Lung (tissue), 12 donors: ENCODE data around the gene KRTAP22-1. TPM values are rescaled to one million over a fixed set of nuclear protein-coding genes. Genes with fewer than 3 reads are reported as not detected.

ENCODE experiments used
- ATAC-seq: fragments of 200-7000 bp; cut with Tn5 transposase; one replicate; pipeline ENCODE4 v1.9.1; 2020; ENCODE audit warnings: moderate number of reproducible peaks; ENCODE audit not compliant: insufficient read depth, low FRiP score
- DNase-seq, 3 donors: peaks; one replicate each; pipeline ENCODE4 v3.0.0-alpha.2; 2013 to 2017
- H3K27ac ChIP-seq, 2 donors: one replicate each; pipeline ENCODE4 v1.5.1; 2013; ENCODE audit warnings: mild to moderate bottlenecking in 2 of 2, moderate library complexity in 2 of 2, control low read depth in 1 of 2, inconsistent platforms in 1 of 2, low read depth in 1 of 2, low read length in 1 of 2
- H3K27me3 ChIP-seq, 3 donors: one replicate each; pipeline ENCODE4 v1.5.1; 2013; ENCODE audit warnings: low read length in 2 of 3; ENCODE audit not compliant: control insufficient read depth in 3 of 3, insufficient read depth in 3 of 3
- H3K36me3 ChIP-seq, 4 donors: one replicate each; pipeline ENCODE4 v1.5.1; 2013; ENCODE audit warnings: low read length in 4 of 4, mild to moderate bottlenecking in 1 of 4, moderate library complexity in 1 of 4; ENCODE audit not compliant: control insufficient read depth in 4 of 4, insufficient read depth in 4 of 4
- H3K4me1 ChIP-seq, 5 donors: one replicate each; pipeline ENCODE4 v1.5.1; 2013; ENCODE audit warnings: low read length in 5 of 5, mild to moderate bottlenecking in 2 of 5, moderate library complexity in 1 of 5; ENCODE audit not compliant: control insufficient read depth in 5 of 5, insufficient read depth in 5 of 5
- H3K4me3 ChIP-seq: one replicate; pipeline ENCODE4 v1.5.1; 2013; ENCODE audit warnings: mild to moderate bottlenecking, control low read depth, moderate library complexity
- H3K9ac ChIP-seq, 2 donors: one replicate each; pipeline ENCODE4 v1.5.1; 2013; ENCODE audit warnings: low read length in 2 of 2, control low read depth in 1 of 2; ENCODE audit not compliant: insufficient read depth in 1 of 2
- H3K9me3 ChIP-seq, 4 donors: one replicate each; pipeline ENCODE4 v1.5.1; 2013; ENCODE audit warnings: low read length in 3 of 4, mild to moderate bottlenecking in 1 of 4, moderate library complexity in 1 of 4; ENCODE audit not compliant: control insufficient read depth in 4 of 4, insufficient read depth in 3 of 4
- WGBS, 2 donors: extraction: QIAGEN DNeasy Blood & Tissue Kit; methylation state at CpG; one replicate each; pipeline ENCODE4 v1.1.7; 2013; 5-methylcytosine and 5-hydroxymethylcytosine counted together
- polyA plus RNA-seq, 2 donors: library from polyadenylated mRNA; stranded (reverse); fragments of 200-250 nt; gene quantifications; one replicate each; pipeline ENCODE4 v1.2.1, GENCODE V29; 2013
- total RNA-seq, 2 donors: library from RNA; depleted of rRNA in 1 of 2; stranded (reverse); fragments of >200 nt in 1 of 2; gene quantifications; one replicate each; pipeline ENCODE4 v1.2.1, GENCODE V29; 2014 to 2021
- TF ChIP-seq, protein P1 (sequence below): IDR thresholded peaks from 2 replicates; pipeline ENCODE4 v1.5.1; 2012; ENCODE audit warnings: mild to moderate bottlenecking; ENCODE audit errors: control extremely low read depth, extremely low read depth
- donor health status: control.
- donor health status: control.
- donor health status: Bipolar disorder and iron deficiency.
- donor health status: healthy.
- donor health status: DM: yes; HTN: yes; CAD: no.

Gene KRTAP22-1
- total and polyA plus RNA-seq, 4 donors = not detected

DNA sequence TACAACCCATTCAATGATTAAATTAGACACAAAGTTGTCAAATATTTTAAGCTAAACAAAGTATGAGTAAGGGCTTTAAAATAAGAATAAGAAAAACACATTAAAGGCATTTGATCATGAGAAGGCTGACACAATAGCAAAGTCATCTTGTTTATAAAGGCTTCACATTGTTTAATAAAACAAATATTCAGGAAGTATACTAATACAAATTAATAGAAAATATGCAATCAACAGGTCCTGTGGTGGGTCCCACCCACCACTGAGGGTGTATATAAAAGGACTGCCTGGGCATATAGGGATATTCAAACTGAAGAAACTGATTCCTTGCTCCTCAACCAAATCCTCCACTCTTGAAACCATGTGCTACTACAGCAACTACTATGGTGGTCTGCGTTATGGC, 34.0 kb downstream of the KRTAP22-1 start, which contains the start of gene KRTAP20-2:
KRTAP20-2 (plus strand) TSS at position 301 of the 400 bp plus-strand sequence; CDS start at position 359, 58 bp downstream.
- TF ChIP-seq, protein P1, sequence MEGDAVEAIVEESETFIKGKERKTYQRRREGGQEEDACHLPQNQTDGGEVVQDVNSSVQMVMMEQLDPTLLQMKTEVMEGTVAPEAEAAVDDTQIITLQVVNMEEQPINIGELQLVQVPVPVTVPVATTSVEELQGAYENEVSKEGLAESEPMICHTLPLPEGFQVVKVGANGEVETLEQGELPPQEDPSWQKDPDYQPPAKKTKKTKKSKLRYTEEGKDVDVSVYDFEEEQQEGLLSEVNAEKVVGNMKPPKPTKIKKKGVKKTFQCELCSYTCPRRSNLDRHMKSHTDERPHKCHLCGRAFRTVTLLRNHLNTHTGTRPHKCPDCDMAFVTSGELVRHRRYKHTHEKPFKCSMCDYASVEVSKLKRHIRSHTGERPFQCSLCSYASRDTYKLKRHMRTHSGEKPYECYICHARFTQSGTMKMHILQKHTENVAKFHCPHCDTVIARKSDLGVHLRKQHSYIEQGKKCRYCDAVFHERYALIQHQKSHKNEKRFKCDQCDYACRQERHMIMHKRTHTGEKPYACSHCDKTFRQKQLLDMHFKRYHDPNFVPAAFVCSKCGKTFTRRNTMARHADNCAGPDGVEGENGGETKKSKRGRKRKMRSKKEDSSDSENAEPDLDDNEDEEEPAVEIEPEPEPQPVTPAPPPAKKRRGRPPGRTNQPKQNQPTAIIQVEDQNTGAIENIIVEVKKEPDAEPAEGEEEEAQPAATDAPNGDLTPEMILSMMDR = no peak
- Histone ChIP-seq H3K4me1 (no peaks in the 10 kb centered on the region), H3K36me3 (no peaks in the 10 kb centered on the region), H3K27me3 (no peaks in the 10 kb centered on the region), H3K9me3 (no peaks in the 10 kb centered on the region), H3K9ac (no peak within 1 kb of the TSS), H3K27ac (no peak within 1 kb of the TSS), H3K4me3 (no peak within 1 kb of the TSS)
- ATAC-seq (no peak), DNase-seq (no peak)
- 91 to 100% methylated on average over 1 of the region's 1 CpG for WGBS, 2 donors

DNA sequence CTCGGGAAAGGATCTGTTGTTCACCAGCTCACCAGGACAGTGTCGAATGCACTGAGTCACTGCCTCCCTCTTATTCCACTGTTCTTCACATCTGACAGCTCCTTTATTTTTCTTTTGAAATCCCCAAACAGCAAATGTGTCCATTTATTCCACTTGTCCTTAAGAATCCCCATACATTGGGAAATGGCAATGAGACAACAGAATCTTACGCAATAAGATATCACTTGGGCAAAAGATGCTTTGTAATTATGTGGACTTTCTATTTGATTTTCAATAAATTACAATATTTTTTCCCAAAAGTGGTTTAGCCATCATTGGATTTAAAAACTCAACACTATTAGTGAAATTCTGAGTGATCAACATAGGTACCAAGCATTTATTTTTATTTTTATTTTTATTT, 37.8 kb downstream of the KRTAP22-1 start:
- H3K27ac ChIP-seq = no peak overlapping the region
- H3K9ac ChIP-seq = no peak overlapping the region
- H3K4me1 ChIP-seq = no peaks in the 10 kb centered on the region
- H3K9me3 ChIP-seq = no peaks in the 10 kb centered on the region
- no peaks in the 10 kb centered on the region for H3K36me3 ChIP-seq
- no peaks in the 10 kb centered on the region for H3K27me3 ChIP-seq
- H3K4me3 ChIP-seq = no peak overlapping the region
- 64 to 79% methylated on average over 3 of the region's 3 CpGs for WGBS, 2 donors
- no peak for DNase-seq
- TF ChIP-seq, protein P1 = no peak
- no peak for ATAC-seq

DNA sequence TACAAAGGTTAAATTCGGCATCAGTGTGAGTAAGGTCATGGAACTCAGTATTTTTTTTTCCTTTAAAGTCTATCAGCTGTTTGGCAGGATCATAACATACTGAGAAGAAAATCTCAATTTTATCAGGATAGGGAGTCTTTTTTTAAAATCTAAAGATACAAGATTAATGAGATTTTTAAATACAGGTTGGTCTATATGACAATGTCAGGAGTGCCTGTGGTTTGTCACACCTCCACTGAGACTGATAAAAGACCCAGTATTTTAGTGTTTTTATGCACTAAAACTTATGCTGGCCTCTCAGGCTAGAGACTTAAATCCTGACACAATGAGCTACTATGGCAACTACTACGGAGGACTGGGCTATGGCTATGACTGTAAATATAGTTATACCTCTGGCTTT, 41.7 kb downstream of the KRTAP22-1 start, which contains the start of gene KRTAP20-3:
KRTAP20-3 (plus strand) TSS at position 301 of the 400 bp plus-strand sequence.
- Histone ChIP-seq H3K27ac (no peak within 1 kb of the TSS), H3K4me3 (no peak within 1 kb of the TSS), H3K27me3 (no peaks in the 10 kb centered on the region), H3K9ac (no peak within 1 kb of the TSS), H3K36me3 (no peaks in the 10 kb centered on the region), H3K4me1 (no peaks in the 10 kb centered on the region), H3K9me3 (no peaks in the 10 kb centered on the region)
- ATAC-seq = no peak
- TF ChIP-seq, protein P1 = no peak
- DNase-seq = no peak
- 86 to 97% methylated on average over 2 of the region's 2 CpGs for WGBS, 2 donors

DNA sequence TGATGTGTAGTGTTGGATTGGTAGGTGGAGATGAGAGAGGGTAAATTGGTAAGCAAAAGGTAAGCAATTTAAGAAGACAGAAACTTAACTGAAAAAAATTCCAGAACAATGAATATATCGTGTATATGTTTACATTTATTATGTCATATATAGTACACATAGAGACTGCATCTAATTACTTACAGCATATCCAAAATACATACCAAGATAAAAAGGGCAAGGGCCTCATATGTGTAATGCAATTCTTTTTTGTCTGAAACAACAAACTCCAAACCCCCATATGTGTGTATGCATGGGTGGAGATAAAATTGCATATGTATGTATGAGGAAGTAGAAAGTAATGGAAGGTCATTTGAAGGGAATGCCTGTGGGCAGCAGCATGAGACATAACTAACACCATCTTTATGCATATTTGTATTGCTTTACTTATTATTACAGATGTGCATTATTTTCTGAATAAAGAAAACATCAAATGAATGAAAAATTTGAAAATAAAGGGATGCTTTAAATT, 46.1 kb downstream of the KRTAP22-1 start:
- TF ChIP-seq, protein P1 = no peak
- H3K36me3 ChIP-seq = no peaks in the 10 kb centered on the region
- H3K9me3 ChIP-seq = no peaks in the 10 kb centered on the region
- H3K4me3 ChIP-seq = no peak overlapping the region
- ATAC-seq (no peak), DNase-seq (no peak)
- H3K27me3 ChIP-seq = no peaks in the 10 kb centered on the region
- WGBS, 2 donors = 65 to 79% methylated on average over 1 of the region's 1 CpG
- H3K9ac ChIP-seq = no peak overlapping the region
- H3K4me1 ChIP-seq = no peaks in the 10 kb centered on the region
- no peak overlapping the region for H3K27ac ChIP-seq
